Measurements from ENCODE around the gene SVEP1.

DNA sequence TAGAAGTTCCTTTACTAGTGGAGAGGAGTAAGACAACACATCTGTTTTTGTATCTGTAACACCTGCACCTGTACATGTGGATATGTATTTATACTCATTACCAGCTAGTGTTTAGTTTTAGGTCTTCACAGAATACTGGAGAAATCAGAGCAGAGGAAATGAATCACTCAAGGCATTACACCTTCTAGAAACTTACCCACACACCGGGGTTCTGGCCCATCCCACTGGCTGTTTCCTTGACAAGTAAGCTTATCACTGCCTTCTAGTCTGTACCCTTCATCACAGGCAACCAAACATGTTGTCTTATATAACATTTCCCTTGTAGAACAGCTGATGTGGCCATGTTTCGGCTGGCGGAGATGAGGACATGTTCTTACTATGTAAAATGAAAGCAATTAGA, 76.7 kb downstream of the SVEP1 start:
- TF ChIP-seq MAZ (IDR thresholded peaks at IDR 0.05; ENCODE audit: borderline replicate concordance, low read depth, low read length): no peak
- TF ChIP-seq MAZ (CRISPR knock-in tag; IDR thresholded peaks at IDR 0.05; ENCODE audit: low read depth): no peak
- no peak for TF ChIP-seq BCL3 (CRISPR knock-in tag; IDR thresholded peaks at IDR 0.05)

All from HepG2 (cell line).